Keratinocyte (primary cell): Measurements from ENCODE around the gene SF3A1. TPM values are rescaled to one million over a fixed set of nuclear protein-coding genes. Genes with fewer than 3 reads are reported as not detected.

Experiments used
- DNase-seq: peaks from one replicate; pipeline ENCODE4 v3.0.0-alpha.2; 2011; ENCODE audit warnings: low read depth, missing footprints, low spot score
- FAIRE-seq: peaks from 2 replicates; lab custom pipeline; 2011; peaks lifted over from hg19 to GRCh38; lab: Jason Lieb, UNC
- H2AFZ ChIP-seq: 2 replicates; pipeline ENCODE4 v1.6.0; 2012; ENCODE audit warnings: low read length, control low read depth, inconsistent platforms; ENCODE audit not compliant: control insufficient read depth
- H3K27ac ChIP-seq: 2 replicates; pipeline ENCODE4 v1.5.1; 2011; ENCODE audit warnings: low read length; ENCODE audit not compliant: control insufficient read depth, insufficient read depth
- H3K27me3 ChIP-seq: 3 replicates; pipeline ENCODE4 v1.6.0; 2011; ENCODE audit warnings: low read length; ENCODE audit not compliant: control insufficient read depth, insufficient read depth; ENCODE audit errors: extremely low read depth
- H3K36me3 ChIP-seq, 2 experiments: 2 replicates in 1 of 2; 3 replicates in 1 of 2; pipeline ENCODE4 v1.5.1; 2011; ENCODE audit warnings: low read length in 2 of 2, mild to moderate bottlenecking in 1 of 2; ENCODE audit not compliant: control insufficient read depth in 2 of 2, insufficient read depth in 2 of 2; ENCODE audit errors: extremely low read depth in 1 of 2
- H3K4me1 ChIP-seq: 3 replicates; pipeline ENCODE4 v1.5.1; 2011; ENCODE audit warnings: low read length; ENCODE audit not compliant: control insufficient read depth, insufficient read depth; ENCODE audit errors: extremely low read depth
- H3K4me2 ChIP-seq: 3 replicates; pipeline ENCODE4 v1.6.0; 2011; ENCODE audit warnings: low read depth, low read length; ENCODE audit not compliant: control insufficient read depth, insufficient read depth; ENCODE audit errors: extremely low read depth
- H3K4me3 ChIP-seq, 3 experiments: fragments of 200-600 bp in 1 of 3; sonication (generic) in 1 of 3; 2 replicates in 2 of 3; 3 replicates in 1 of 3; pipeline ENCODE4 v1.5.1; 2011 to 2016; ENCODE audit warnings: low read length in 3 of 3, mild to moderate bottlenecking in 3 of 3, control low read depth in 2 of 3, inconsistent platforms in 1 of 3, low read depth in 1 of 3, mixed read lengths in 1 of 3, mixed run types in 1 of 3, moderate library complexity in 1 of 3; ENCODE audit not compliant: control insufficient read depth in 2 of 3, insufficient read depth in 2 of 3; ENCODE audit errors: extremely low read depth in 1 of 3
- H3K79me2 ChIP-seq: 2 replicates; pipeline ENCODE4 v1.6.0; 2012; ENCODE audit warnings: low read length; ENCODE audit not compliant: control insufficient read depth, insufficient read depth
- H3K9ac ChIP-seq: 3 replicates; pipeline ENCODE4 v1.6.0; 2011; ENCODE audit warnings: low read length; ENCODE audit not compliant: control insufficient read depth, insufficient read depth; ENCODE audit errors: extremely low read depth
- H3K9me1 ChIP-seq: 3 replicates; pipeline ENCODE4 v1.6.0; 2011; ENCODE audit warnings: low read length; ENCODE audit not compliant: control insufficient read depth, insufficient read depth; ENCODE audit errors: extremely low read depth
- H3K9me3 ChIP-seq: 2 replicates; pipeline ENCODE4 v1.5.1; 2012; ENCODE audit warnings: low read depth, low read length; ENCODE audit not compliant: control insufficient read depth
- H4K20me1 ChIP-seq: 3 replicates; pipeline ENCODE4 v1.6.0; 2011; ENCODE audit warnings: low read length; ENCODE audit not compliant: control insufficient read depth, insufficient read depth; ENCODE audit errors: extremely low read depth
- CTCF ChIP-seq, 3 experiments: IDR thresholded peaks in 1 of 3; conservative IDR thresholded peaks in 1 of 3; optimal IDR thresholded peaks in 1 of 3; 2 replicates in 2 of 3; 3 replicates in 1 of 3; pipeline versions ENCODE3 to v1.5.1; 2011; ENCODE audit warnings: low read length in 3 of 3, mild to moderate bottlenecking in 3 of 3, moderate library complexity in 2 of 3, control low read depth in 1 of 3, inconsistent platforms in 1 of 3; ENCODE audit not compliant: insufficient read depth in 2 of 3; ENCODE audit errors: extremely low read depth in 1 of 3
- EZH2 ChIP-seq: IDR thresholded peaks from one replicate; pipeline ENCODE4 v1.6.1; 2012; ENCODE audit warnings: inconsistent platforms, mild to moderate bottlenecking, low read length, moderate library complexity
- dilution Hi-C: fragments of 300-500 bp; cut with MboI; formaldehyde crosslinking; loops from one replicate; pipeline ENCODE4 v1.7.0; 2020; ENCODE audit warnings: low sequenced_read_pairs; ENCODE audit not compliant: extremely low pct_ligation_motif_present
- polyA plus RNA-seq, 5 experiments: library from polyadenylated mRNA; depleted of rRNA in 3 of 5; stranded (reverse) in 3 of 5; stranded (forward) in 1 of 5; unstranded in 1 of 5; fragments of >200 nt; gene quantifications; 1 replicate in 1 of 5; 2 replicates in 3 of 5; 3 replicates in 1 of 5; pipeline versions ENCODE4 v1.2.1 to v1.2.3, GENCODE V29; 2011 to 2012; ENCODE audit warnings: missing spikeins in 2 of 5, low read depth in 1 of 5, low replicate concordance in 1 of 5

SF3A1 gene
- polyA plus RNA-seq, 1 donor (not counting 4 experiments of a cell fraction or from before 2014, with no cell fraction given), result 34.2 TPM

GRCh38 chr22:30393322-30393680 lies 36.6 kb upstream of the SF3A1 start:
- FAIRE-seq, result no peak

GRCh38 chr22:30392661-30393321 lies 36.1 kb upstream of the SF3A1 start:
- no peak overlapping the region for H2AFZ ChIP-seq
- H3K9ac ChIP-seq, result no peak overlapping the region
- no peak for FAIRE-seq
- H3K79me2 ChIP-seq, result peaks cover 14% of the 10 kb centered on the region
- dilution Hi-C loops, result no loop called here
- H3K27ac ChIP-seq, result no peak overlapping the region
- H3K9me3 ChIP-seq, result no peaks in the 10 kb centered on the region
- DNase-seq, result no peak
- H3K4me1 ChIP-seq, result peaks cover 4% of the 10 kb centered on the region
- no peaks in the 10 kb centered on the region for H3K27me3 ChIP-seq
- no peak for TF ChIP-seq CTCF (optimal IDR thresholded peaks at IDR 0.05 in 1 of 3, IDR thresholded peaks at IDR 0.05 in 1 of 3, conservative IDR thresholded peaks at IDR 0.05 in 1 of 3; ENCODE audit: extremely low read depth in 1 of 3, insufficient read depth in 2 of 3, low read length in 3 of 3)
- TF ChIP-seq EZH2, result no peak
- H3K36me3 ChIP-seq, result no peaks in the 10 kb centered on the region
- H3K4me2 ChIP-seq, result no peak overlapping the region
- no peak overlapping the region for H3K4me3 ChIP-seq
- H3K9me1 ChIP-seq, result no peaks in the 10 kb centered on the region
- H4K20me1 ChIP-seq, result no peaks in the 10 kb centered on the region

More at GRCh38 chr22:30393322-30393680, 36.6 kb upstream of the SF3A1 start:
- H3K36me3 ChIP-seq, result no peaks in the 10 kb centered on the region
- peaks cover 19% of the 10 kb centered on the region for H3K79me2 ChIP-seq
- TF ChIP-seq EZH2 (no peak), CTCF (optimal IDR thresholded peaks at IDR 0.05 in 1 of 3, IDR thresholded peaks at IDR 0.05 in 1 of 3, conservative IDR thresholded peaks at IDR 0.05 in 1 of 3; ENCODE audit: extremely low read depth in 1 of 3, insufficient read depth in 2 of 3, low read length in 3 of 3) (no peak)
- H3K27me3 ChIP-seq, result no peaks in the 10 kb centered on the region
- no peak for DNase-seq
- H3K4me2 ChIP-seq, result no peak overlapping the region
- H3K4me1 ChIP-seq, result peaks cover 7% of the 10 kb centered on the region
- H3K4me3 ChIP-seq, result no peak overlapping the region
- H3K9me1 ChIP-seq, result no peaks in the 10 kb centered on the region
- dilution Hi-C loops, result no loop called here
- no peak overlapping the region for H2AFZ ChIP-seq
- H4K20me1 ChIP-seq, result no peaks in the 10 kb centered on the region
- no peaks in the 10 kb centered on the region for H3K9me3 ChIP-seq
- H3K9ac ChIP-seq, result no peak overlapping the region
- no peak overlapping the region for H3K27ac ChIP-seq
